Activated T-helper 1 cell treated with anti-CD3 and anti-CD28 coated beads, Interleukin-12 subunit alpha, Interleukin-12 subunit beta, Interleukin-2, Interleukin-4 antibody, amounts not matched to agents 30 ng/mL and 10 ng/mL and 1 ng/mL, durations not matched to agents 14 hours and 24 hours and 36 hours (primary cell): Measurements from ENCODE around the gene EIF4A3. TPM values are rescaled to one million over a fixed set of nuclear protein-coding genes. Genes with fewer than 3 reads are reported as not detected.

ENCODE experiments used
- DNase-seq: peaks from one replicate; pipeline ENCODE4 v3.0.0; 2021; ENCODE audit warnings: low spot score
- H3K27ac Mint-ChIP-seq: one replicate; pipeline ENCODE4 v1.8.0; 2021; ENCODE audit warnings: mild to moderate bottlenecking, mixed read lengths
- H3K27me3 Mint-ChIP-seq: one replicate; pipeline ENCODE4 v1.8.0; 2022; ENCODE audit warnings: mild to moderate bottlenecking, moderate library complexity, mixed read lengths; ENCODE audit not compliant: insufficient read depth
- H3K36me3 Mint-ChIP-seq: one replicate; pipeline ENCODE4 v1.8.0; 2021; ENCODE audit warnings: low read depth, mixed read lengths
- H3K4me1 Mint-ChIP-seq: one replicate; pipeline ENCODE4 v1.8.0; 2021; ENCODE audit warnings: low read depth, mixed read lengths
- H3K4me3 Mint-ChIP-seq: one replicate; pipeline ENCODE4 v1.8.0; 2021; ENCODE audit warnings: mild to moderate bottlenecking, moderate library complexity, mixed read lengths
- H3K9me3 Mint-ChIP-seq: one replicate; pipeline ENCODE4 v1.8.0; 2021; ENCODE audit warnings: mixed read lengths
- intact Hi-C: fragments of 100-400 bp; cut with micrococcal nuclease; formaldehyde crosslinking; loops from one replicate; pipeline ENCODE4 v1.15.1; 2024
- total RNA-seq: library from RNA; stranded (reverse); gene quantifications from 2 replicates; pipeline ENCODE4 v1.2.3, GENCODE V29; 2022

EIF4A3 gene
- total RNA-seq, 1 donor from 2014 or later: 182 TPM

DNA sequence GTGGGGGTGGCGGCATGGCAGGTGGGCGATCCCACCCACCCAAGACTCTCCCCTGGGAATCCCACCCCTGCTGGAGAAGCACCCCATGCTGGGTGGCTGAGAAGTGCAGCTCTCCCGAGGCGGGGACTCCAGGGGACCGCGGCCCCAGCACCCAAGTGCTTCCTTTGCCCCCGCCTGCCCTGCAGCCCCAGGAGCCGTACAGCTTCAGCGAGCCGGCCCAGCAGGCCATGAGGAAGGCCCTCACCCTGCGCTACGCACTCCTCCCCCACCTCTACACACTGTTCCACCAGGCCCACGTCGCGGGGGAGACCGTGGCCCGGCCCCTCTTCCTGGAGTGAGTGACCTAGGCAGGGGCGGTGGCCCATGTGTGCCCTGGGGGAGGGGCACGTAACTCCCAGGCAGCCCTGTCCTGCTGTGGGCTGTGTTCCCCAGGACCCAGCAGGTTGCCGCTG, 33.9 kb downstream of the EIF4A3 start:
- H3K27ac Mint-ChIP-seq: no peak overlapping the region
- no peaks in the 10 kb centered on the region for H3K9me3 Mint-ChIP-seq
- no peak overlapping the region for H3K4me3 Mint-ChIP-seq
- H3K27me3 Mint-ChIP-seq: peaks cover 2% of the 10 kb centered on the region
- intact Hi-C loops: no loop called here
- no peaks in the 10 kb centered on the region for H3K36me3 Mint-ChIP-seq
- no peak for DNase-seq
- no peaks in the 10 kb centered on the region for H3K4me1 Mint-ChIP-seq

- no peaks in the 10 kb centered on the region for H3K36me3 Mint-ChIP-seq
- H3K4me1 Mint-ChIP-seq: no peaks in the 10 kb centered on the region
- DNase-seq: no peak
- intact Hi-C loops: no loop called here
- H3K9me3 Mint-ChIP-seq: no peaks in the 10 kb centered on the region
- peaks cover 2% of the 10 kb centered on the region for H3K27me3 Mint-ChIP-seq
- H3K4me3 Mint-ChIP-seq: no peak overlapping the region
- no peak overlapping the region for H3K27ac Mint-ChIP-seq
These were observed 34.4 kb downstream of the EIF4A3 start for GRCh38 chr17:80112471-80113032.

DNA sequence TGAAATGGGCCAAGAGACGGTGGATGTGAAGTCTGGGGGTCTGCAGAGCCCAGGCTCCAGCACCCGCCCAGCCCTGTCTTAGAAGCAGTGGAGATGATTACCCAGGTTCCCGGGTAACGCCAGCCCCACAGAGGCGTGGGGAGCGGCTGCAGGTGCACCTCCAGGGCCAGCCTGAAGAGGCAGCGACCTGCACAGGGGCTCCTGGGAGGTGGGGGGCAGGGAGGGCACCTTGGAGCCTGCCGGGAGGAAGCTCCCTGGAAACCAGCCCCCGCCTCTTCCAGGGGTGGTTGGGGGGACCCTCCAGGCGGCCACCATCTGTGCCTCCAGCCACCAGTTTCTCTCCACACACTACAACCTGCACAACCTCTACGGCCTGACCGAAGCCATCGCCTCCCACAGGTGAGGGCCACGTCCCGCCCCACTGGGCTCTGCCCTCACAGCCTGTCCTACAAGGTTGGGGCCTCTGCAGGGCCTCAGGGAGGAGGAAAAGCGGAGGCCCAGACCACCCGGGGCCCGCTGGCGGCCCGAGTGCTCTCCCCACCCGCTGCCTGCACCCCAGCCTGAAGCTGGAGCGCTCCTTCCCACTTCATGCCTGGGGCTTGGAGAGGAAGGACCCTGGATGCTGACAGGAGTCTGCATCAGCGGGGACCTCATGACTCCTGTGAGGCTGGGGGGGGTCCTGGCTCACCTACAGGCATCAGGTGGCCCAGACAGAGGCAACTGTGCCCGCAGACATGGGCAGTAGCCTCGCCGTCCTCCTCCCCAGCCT, 35.0 kb downstream of the EIF4A3 start:
- H3K4me1 Mint-ChIP-seq: no peaks in the 10 kb centered on the region
- DNase-seq: no peak
- intact Hi-C loops: no loop called here
- H3K27me3 Mint-ChIP-seq: peaks cover 2% of the 10 kb centered on the region
- H3K4me3 Mint-ChIP-seq: no peak overlapping the region
- H3K27ac Mint-ChIP-seq: no peak overlapping the region
- no peaks in the 10 kb centered on the region for H3K36me3 Mint-ChIP-seq
- H3K9me3 Mint-ChIP-seq: no peaks in the 10 kb centered on the region

DNA sequence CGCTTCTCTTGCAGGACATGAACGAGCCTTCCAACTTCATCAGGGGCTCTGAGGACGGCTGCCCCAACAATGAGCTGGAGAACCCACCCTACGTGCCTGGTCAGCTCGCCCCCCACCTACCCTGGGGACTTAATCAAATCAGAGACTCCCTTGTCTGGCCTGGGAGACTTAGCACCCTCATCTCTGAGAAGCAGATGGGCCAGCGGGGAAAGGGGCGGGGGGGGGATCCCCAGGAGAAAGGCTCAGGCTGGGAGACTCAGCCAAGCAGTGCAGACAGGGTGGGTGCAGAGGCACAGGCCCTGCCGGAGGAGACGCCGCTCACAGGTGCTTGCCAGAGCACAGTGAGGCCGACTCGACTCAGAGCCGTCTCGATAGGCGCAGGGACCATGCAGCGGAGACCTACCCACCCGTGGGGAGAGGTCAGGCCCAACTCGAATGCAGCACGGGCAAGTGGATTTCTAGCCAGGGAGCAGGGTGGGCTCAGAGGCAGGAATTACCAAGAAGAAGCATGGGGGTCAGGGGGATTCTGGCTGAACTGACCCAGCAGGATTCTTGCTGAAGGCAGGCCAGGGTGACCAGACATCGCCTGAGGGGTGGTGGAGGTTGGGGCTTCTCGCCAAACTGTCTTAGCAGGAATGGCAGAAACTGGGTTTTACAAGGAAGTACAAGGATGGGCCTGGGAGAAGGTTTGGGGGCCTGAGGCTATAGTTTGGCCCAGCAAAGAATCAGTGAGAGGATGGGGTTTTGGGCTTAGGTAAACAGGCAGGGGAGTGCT, 35.8 kb downstream of the EIF4A3 start:
- DNase-seq: no peak
- Mint-ChIP-seq H3K4me1 (no peaks in the 10 kb centered on the region), H3K27me3 (peaks cover 2% of the 10 kb centered on the region), H3K27ac (no peak overlapping the region), H3K4me3 (no peak overlapping the region), H3K9me3 (no peaks in the 10 kb centered on the region), H3K36me3 (no peaks in the 10 kb centered on the region)
- intact Hi-C loops: no loop called here

DNA sequence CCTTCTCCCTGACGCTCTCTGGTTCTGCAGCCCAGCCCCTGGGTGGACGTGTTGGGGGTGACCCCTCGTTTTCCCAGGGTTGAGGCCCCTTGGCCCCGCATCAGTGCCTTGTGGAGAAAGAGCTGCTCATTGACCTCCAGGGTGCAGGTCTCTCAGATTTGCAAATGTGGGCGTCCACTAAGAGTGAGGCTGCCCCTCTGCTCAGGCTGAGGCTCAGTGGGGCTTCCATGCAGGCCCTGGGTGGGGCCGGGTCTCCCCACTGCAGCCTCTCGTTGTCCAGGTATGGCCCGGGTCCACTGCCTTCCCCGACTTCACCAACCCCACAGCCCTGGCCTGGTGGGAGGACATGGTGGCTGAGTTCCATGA, 36.5 kb downstream of the EIF4A3 start:
- H3K9me3 Mint-ChIP-seq: no peaks in the 10 kb centered on the region
- no peaks in the 10 kb centered on the region for H3K4me1 Mint-ChIP-seq
- H3K27me3 Mint-ChIP-seq: peaks cover 2% of the 10 kb centered on the region
- no peaks in the 10 kb centered on the region for H3K36me3 Mint-ChIP-seq
- no peak overlapping the region for H3K4me3 Mint-ChIP-seq
- intact Hi-C loops: no loop called here
- no peak for DNase-seq
- H3K27ac Mint-ChIP-seq: no peak overlapping the region

DNA sequence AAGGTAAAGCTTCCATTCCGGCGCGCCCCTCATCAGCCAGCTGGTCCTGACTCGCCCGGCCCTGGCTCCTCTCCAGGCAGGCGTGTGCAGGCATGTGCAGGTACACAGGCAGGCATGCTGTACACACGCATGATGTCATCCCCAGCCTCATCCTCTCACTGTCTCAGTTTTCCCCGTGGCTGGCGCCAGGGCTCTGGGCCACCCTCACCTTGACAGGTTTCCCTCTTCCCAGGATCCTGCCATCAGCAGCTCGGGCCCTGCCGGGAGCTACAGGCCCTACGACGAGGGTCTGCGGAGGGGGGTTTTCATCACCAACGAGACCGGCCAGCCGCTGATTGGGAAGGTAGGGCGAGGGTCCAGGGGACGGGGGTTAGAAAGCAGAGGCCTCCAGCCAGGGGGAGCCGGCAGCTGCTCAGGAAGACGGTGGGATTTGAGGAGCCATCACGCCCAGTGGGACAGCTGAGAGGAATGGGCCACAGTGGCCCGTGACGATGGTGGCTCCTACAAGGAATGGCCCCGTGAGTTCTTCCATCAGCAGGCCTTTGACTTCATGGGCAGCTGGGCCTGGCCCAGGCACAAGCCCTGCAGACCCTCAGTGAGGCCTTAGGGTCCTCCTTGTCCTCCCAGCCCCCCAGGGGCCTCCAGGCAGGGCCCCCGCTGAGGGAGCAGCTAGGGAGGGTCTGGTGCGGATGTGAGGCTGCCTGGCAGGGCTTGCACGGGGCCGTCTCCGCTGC, 37.0 kb downstream of the EIF4A3 start:
- intact Hi-C loops: no loop called here
- H3K27ac Mint-ChIP-seq: no peak overlapping the region
- no peaks in the 10 kb centered on the region for H3K9me3 Mint-ChIP-seq
- no peaks in the 10 kb centered on the region for H3K36me3 Mint-ChIP-seq
- H3K4me3 Mint-ChIP-seq: no peak overlapping the region
- no peak for DNase-seq
- peaks cover 2% of the 10 kb centered on the region for H3K27me3 Mint-ChIP-seq
- H3K4me1 Mint-ChIP-seq: no peaks in the 10 kb centered on the region

- Mint-ChIP-seq H3K36me3 (no peaks in the 10 kb centered on the region), H3K4me3 (no peak overlapping the region), H3K9me3 (no peaks in the 10 kb centered on the region), H3K4me1 (no peaks in the 10 kb centered on the region), H3K27me3 (peaks cover 2% of the 10 kb centered on the region), H3K27ac (no peak overlapping the region)
- intact Hi-C loops: no loop called here
- DNase-seq: no peak
These were observed 37.8 kb downstream of the EIF4A3 start for GRCh38 chr17:80109066-80109660.

DNA sequence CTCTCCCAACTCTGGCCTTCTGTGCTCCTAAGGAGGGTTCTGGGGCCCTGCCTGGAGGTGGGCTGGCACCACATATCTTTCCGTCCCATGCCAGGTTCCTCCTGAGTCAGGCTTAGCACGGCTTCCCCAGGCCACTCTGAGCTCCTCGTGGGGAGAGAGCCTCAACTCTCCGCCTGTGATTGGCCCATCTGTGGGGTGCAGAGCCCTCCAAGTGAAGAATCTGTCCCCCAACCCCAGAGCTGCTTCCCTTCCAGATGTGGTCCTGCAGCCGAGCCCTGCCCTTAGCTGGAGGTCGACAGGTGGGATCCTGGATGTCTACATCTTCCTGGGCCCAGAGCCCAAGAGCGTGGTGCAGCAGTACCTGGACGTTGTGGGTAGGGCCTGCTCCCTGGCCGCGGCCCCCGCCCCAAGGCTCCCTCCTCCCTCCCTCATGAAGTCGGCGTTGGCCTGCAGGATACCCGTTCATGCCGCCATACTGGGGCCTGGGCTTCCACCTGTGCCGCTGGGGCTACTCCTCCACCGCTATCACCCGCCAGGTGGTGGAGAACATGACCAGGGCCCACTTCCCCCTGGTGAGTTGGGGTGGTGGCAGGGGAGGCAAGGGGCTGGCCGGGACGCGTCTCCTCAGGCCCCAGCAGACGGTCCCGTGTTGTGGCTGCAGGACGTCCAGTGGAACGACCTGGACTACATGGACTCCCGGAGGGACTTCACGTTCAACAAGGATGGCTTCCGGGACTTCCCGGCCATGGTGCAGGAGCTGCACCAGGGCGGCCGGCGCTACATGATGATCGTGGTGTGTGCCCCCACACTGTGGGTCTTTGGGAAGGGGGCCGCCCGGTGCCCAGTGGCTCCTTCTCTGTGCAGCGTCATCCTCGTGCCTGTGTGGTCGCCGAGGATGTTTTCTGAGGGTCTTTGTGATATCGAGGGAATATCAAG, 38.6 kb downstream of the EIF4A3 start:
- Mint-ChIP-seq H3K4me1 (no peaks in the 10 kb centered on the region), H3K9me3 (no peaks in the 10 kb centered on the region), H3K4me3 (no peak overlapping the region), H3K27me3 (no peaks in the 10 kb centered on the region), H3K27ac (no peak overlapping the region), H3K36me3 (no peaks in the 10 kb centered on the region)
- DNase-seq: no peak
- intact Hi-C loops: no loop called here

- no peak for DNase-seq
- no peak overlapping the region for H3K4me3 Mint-ChIP-seq
- no peak overlapping the region for H3K27ac Mint-ChIP-seq
- peaks cover 3% of the 10 kb centered on the region for H3K4me1 Mint-ChIP-seq
- no peaks in the 10 kb centered on the region for H3K27me3 Mint-ChIP-seq
- intact Hi-C loops: no loop called here
- no peaks in the 10 kb centered on the region for H3K36me3 Mint-ChIP-seq
- no peaks in the 10 kb centered on the region for H3K9me3 Mint-ChIP-seq
These were observed 39.5 kb downstream of the EIF4A3 start for GRCh38 chr17:80107231-80108021.

DNA sequence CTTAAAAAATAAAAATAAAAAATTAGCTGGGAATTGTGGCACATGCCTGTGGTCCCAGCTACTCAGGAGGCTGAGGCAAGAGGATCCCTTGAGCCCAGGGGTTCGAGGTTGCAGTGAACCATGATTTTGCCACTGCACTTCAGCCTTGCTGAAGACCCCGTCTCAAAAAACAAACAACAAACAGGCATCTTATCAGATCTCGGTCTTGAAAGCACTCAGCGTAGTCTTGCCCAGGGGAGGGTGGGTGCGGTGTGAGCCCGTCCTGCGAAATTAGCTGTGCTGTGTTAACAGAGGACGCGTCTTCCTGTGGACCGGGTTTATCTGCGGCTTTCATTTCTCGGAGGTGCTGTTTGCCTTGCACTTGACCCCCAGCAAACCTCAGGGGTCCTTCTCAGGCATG, 40.2 kb downstream of the EIF4A3 start:
- intact Hi-C loops: no loop called here
- no peaks in the 10 kb centered on the region for H3K9me3 Mint-ChIP-seq
- DNase-seq: no peak
- peaks cover 2% of the 10 kb centered on the region for H3K27me3 Mint-ChIP-seq
- no peak overlapping the region for H3K27ac Mint-ChIP-seq
- peaks cover 9% of the 10 kb centered on the region for H3K4me1 Mint-ChIP-seq
- no peaks in the 10 kb centered on the region for H3K36me3 Mint-ChIP-seq
- no peak overlapping the region for H3K4me3 Mint-ChIP-seq

DNA sequence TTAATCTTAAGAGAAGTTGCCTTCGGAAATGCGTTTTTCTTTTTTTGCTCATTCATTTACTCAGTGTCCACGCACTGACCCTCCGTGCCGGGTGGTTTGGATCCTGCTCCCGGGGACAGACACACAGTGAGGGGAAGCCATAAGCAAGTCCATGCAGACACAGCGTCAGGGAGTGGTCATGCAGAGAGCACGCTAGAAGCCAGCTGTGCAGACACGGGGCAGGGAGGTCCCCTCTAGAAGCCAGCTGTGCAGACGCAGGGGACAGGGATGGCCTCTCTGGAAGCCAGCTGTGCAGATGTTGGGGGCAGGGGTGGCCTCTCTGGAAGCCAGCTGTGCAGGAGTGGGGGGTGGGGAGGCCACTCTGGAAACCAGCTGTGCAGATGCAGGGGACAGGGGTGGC, 40.8 kb downstream of the EIF4A3 start:
- peaks cover 9% of the 10 kb centered on the region for H3K4me1 Mint-ChIP-seq
- intact Hi-C loops: no loop called here
- H3K9me3 Mint-ChIP-seq: no peaks in the 10 kb centered on the region
- H3K27me3 Mint-ChIP-seq: peaks cover 2% of the 10 kb centered on the region
- no peaks in the 10 kb centered on the region for H3K36me3 Mint-ChIP-seq
- no peak for DNase-seq
- H3K27ac Mint-ChIP-seq: no peak overlapping the region
- H3K4me3 Mint-ChIP-seq: no peak overlapping the region
